Mesodermal cell (in vitro differentiated cells): ENCODE data around the gene CRB1.

ENCODE experiments used
- H3K27ac ChIP-seq: 2 replicates; pipeline ENCODE4 v1.7.0; 2013; ENCODE audit warnings: mild to moderate bottlenecking, low read depth, low read length, moderate library complexity; ENCODE audit not compliant: severe bottlenecking
- H3K36me3 ChIP-seq: 2 replicates; pipeline ENCODE4 v1.7.1; 2013; ENCODE audit warnings: mild to moderate bottlenecking, low read length, moderate library complexity; ENCODE audit not compliant: control insufficient read depth, insufficient read depth
- H3K4me1 ChIP-seq: one replicate; pipeline ENCODE4 v1.7.1; 2013; ENCODE audit warnings: mild to moderate bottlenecking, low read length; ENCODE audit not compliant: insufficient read depth, control insufficient read depth, poor library complexity, severe bottlenecking
- H3K4me3 ChIP-seq: 2 replicates; pipeline ENCODE4 v1.7.0; 2013; ENCODE audit warnings: low read length, control low read depth, mild to moderate bottlenecking; ENCODE audit not compliant: insufficient read depth, poor library complexity, severe bottlenecking; ENCODE audit errors: extremely low read depth
- H3K9me3 ChIP-seq: 2 replicates; pipeline ENCODE4 v1.7.1; 2013; ENCODE audit warnings: mild to moderate bottlenecking, low read length, moderate library complexity; ENCODE audit not compliant: control insufficient read depth
- WGBS, 2 experiments: methylation state at CpG; one replicate each; pipeline ENCODE4 v1.1.5; 2013; ENCODE audit warnings: missing lambda C conversion rate in 2 of 2; ENCODE audit not compliant: insufficient coverage in 2 of 2; 5-methylcytosine and 5-hydroxymethylcytosine counted together

CRB1 gene

GRCh38 chr1:197521118-197521739, 253.2 kb downstream of the CRB1 start:
- Histone ChIP-seq H3K36me3 (no peaks in the 10 kb centered on the region), H3K9me3 (no peaks in the 10 kb centered on the region), H3K27ac (no peak overlapping the region), H3K4me1 (no peaks in the 10 kb centered on the region), H3K4me3 (no peak overlapping the region)
- no CpG with 5 or more reads among the region's 2 CpGs for WGBS, 2 experiments

GRCh38 chr1:197526736-197527371, 258.8 kb downstream of the CRB1 start:
- no peaks in the 10 kb centered on the region for H3K36me3 ChIP-seq
- H3K9me3 ChIP-seq: no peaks in the 10 kb centered on the region
- H3K4me3 ChIP-seq: no peak overlapping the region
- H3K4me1 ChIP-seq: no peaks in the 10 kb centered on the region
- no peak overlapping the region for H3K27ac ChIP-seq
- no CpG with 5 or more reads among the region's 4 CpGs for WGBS, 2 experiments
